COLO829 (cell line): ENCODE data around the gene APBA2.
"Not testable (repeated sequence)": the region's sequence is repeated elsewhere in the genome, so short reads cannot be mapped to it uniquely, and the experiment has no call there.

Source experiments
- DNase-seq: peaks from one replicate; pipeline ENCODE4 v3.0.0; 2012; ENCODE audit warnings: low spot score

The APBA2 gene

GRCh38 chr15:28885630-28886430 is at the start of gene APBA2:
TSS of gene APBA2 (plus strand) at chr15:28885974. CDS start at chr15:29053885, 167,911 bp downstream.
- DNase-seq = no peak

- DNase-seq = not testable (repeated sequence)
Observed at GRCh38 chr15:28840285-28840684, 45.5 kb upstream of the APBA2 start.

- not testable (repeated sequence) for DNase-seq
Observed at GRCh38 chr15:28842210-28842609, 43.6 kb upstream of the APBA2 start.

- DNase-seq = not testable (repeated sequence)
Observed at GRCh38 chr15:28843520-28843919, 42.3 kb upstream of the APBA2 start.

- not testable (repeated sequence) for DNase-seq
Observed at GRCh38 chr15:28844147-28844546, 41.6 kb upstream of the APBA2 start.

GRCh38 chr15:28847247-28847646 is 38.5 kb upstream of the APBA2 start:
- DNase-seq = not testable (repeated sequence)

GRCh38 chr15:28847959-28848358 is 37.8 kb upstream of the APBA2 start:
- DNase-seq = not testable (repeated sequence)

- not testable (repeated sequence) for DNase-seq
Observed at GRCh38 chr15:28848521-28848920, 37.3 kb upstream of the APBA2 start, which contains the start of gene GOLGA6L7. TSS of gene GOLGA6L7 (minus strand) at chr15:28848644. CDS start at chr15:28848549, 95 bp downstream.

GRCh38 chr15:28849271-28849670 is 36.5 kb upstream of the APBA2 start:
- DNase-seq = not testable (repeated sequence)

GRCh38 chr15:28849766-28850165 is 36.0 kb upstream of the APBA2 start:
- DNase-seq = not testable (repeated sequence)

GRCh38 chr15:28853654-28854053 is 32.1 kb upstream of the APBA2 start:
- DNase-seq = not testable (repeated sequence)

- not testable (repeated sequence) for DNase-seq
Observed at GRCh38 chr15:28854578-28854977, 31.2 kb upstream of the APBA2 start.

- DNase-seq = no peak
Observed at GRCh38 chr15:28861031-28861534, 24.7 kb upstream of the APBA2 start.

- not testable (repeated sequence) for DNase-seq
Observed at GRCh38 chr15:28861589-28862293, 24.0 kb upstream of the APBA2 start.

GRCh38 chr15:28868744-28869345 is 16.9 kb upstream of the APBA2 start:
- DNase-seq = no peak

GRCh38 chr15:28871168-28871567 is 14.6 kb upstream of the APBA2 start:
- DNase-seq = no peak

GRCh38 chr15:28873006-28873405 is 12.8 kb upstream of the APBA2 start:
- no peak for DNase-seq

GRCh38 chr15:28873585-28874190 is 12.1 kb upstream of the APBA2 start:
- DNase-seq = no peak

- DNase-seq = no peak
Observed at GRCh38 chr15:28875461-28876000, 10.2 kb upstream of the APBA2 start.

GRCh38 chr15:28876131-28876844 is 9.5 kb upstream of the APBA2 start:
- no peak for DNase-seq

- no peak for DNase-seq
Observed at GRCh38 chr15:28876845-28877185, 9.0 kb upstream of the APBA2 start.
